Measurements from ENCODE around the gene CARHSP1.

DNA sequence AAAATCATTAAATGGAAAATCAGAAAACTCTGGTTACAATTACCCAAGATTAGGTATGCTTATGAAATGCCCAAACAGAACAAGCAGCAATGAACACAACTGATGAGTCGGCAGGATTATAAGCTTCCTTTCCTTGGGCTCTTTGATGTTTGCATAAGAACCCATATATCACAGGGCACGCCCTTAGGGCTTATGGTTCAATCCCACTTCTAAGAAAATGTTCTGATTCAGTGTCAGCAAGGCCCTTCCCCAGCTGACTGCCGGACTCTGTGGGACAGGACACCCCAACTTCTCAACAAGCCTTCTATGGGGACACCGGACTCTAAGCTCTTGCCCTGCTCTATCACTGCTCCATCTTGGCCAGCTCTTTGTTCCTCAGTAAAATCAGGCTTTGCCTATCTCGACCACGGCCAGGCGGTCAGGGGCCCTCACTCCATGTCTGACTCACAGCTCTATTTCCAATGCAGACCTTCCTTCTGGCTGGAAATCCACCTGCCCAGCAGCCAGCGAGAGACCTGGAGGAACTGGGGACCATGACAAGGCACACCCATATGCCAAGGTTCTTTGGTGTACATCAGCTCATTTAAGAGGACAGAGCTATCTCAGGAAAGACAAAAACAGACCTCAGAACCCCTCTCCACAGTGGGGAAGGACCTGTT lies 40.1 kb upstream of the CARHSP1 start:
- TF ChIP-seq RXRA (IDR thresholded peaks at IDR 0.05; ENCODE audit: insufficient read depth, low read depth, low read length): no peak
- no peak for TF ChIP-seq POLR2A (IDR thresholded peaks at IDR 0.05; ENCODE audit: control extremely low read depth in 1 of 2, low read depth in 2 of 2, low read length in 2 of 2)
- TF ChIP-seq CBX5 (IDR thresholded peaks at IDR 0.05; ENCODE audit: low read depth, low read length): no peak
- TF ChIP-seq JUN (IDR thresholded peaks at IDR 0.05; ENCODE audit: low read depth, low read length): no peak
- no peak for TF ChIP-seq JUND (IDR thresholded peaks at IDR 0.05; ENCODE audit: low read length)
- TF ChIP-seq, protein P1, sequence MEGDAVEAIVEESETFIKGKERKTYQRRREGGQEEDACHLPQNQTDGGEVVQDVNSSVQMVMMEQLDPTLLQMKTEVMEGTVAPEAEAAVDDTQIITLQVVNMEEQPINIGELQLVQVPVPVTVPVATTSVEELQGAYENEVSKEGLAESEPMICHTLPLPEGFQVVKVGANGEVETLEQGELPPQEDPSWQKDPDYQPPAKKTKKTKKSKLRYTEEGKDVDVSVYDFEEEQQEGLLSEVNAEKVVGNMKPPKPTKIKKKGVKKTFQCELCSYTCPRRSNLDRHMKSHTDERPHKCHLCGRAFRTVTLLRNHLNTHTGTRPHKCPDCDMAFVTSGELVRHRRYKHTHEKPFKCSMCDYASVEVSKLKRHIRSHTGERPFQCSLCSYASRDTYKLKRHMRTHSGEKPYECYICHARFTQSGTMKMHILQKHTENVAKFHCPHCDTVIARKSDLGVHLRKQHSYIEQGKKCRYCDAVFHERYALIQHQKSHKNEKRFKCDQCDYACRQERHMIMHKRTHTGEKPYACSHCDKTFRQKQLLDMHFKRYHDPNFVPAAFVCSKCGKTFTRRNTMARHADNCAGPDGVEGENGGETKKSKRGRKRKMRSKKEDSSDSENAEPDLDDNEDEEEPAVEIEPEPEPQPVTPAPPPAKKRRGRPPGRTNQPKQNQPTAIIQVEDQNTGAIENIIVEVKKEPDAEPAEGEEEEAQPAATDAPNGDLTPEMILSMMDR (IDR thresholded peaks at IDR 0.05; ENCODE audit: control extremely low read depth in 1 of 3, insufficient read depth in 1 of 3, low read depth in 1 of 3, low read length in 3 of 3): no peak
- TF ChIP-seq SP1 (IDR thresholded peaks at IDR 0.05; ENCODE audit: low read depth, low read length): no peak
- TF ChIP-seq TBP (IDR thresholded peaks at IDR 0.05; ENCODE audit: low read depth, low read length): no peak
- TF ChIP-seq SP4 (IDR thresholded peaks at IDR 0.05; ENCODE audit: low read length): no peak
- TF ChIP-seq BRCA1 (IDR thresholded peaks at IDR 0.05; ENCODE audit: low read depth, low read length): no peak
